HepG2 (cell line): ENCODE results near the gene WNT7A. TPM values are rescaled to one million over a fixed set of nuclear protein-coding genes. Genes with fewer than 3 reads are reported as not detected.

ENCODE experiments used
- ATAC-seq: fragments of 200-7000 bp; cut with Tn5 transposase; 3 replicates; pipeline ENCODE4 v1.9.1; 2020; ENCODE audit warnings: mild to moderate bottlenecking, moderate library complexity
- BruUV-seq: library from RNA; stranded (reverse); fragments of 400-500 nt; replicated peaks from 2 replicates; lab custom pipeline; 2021; lab: Mats Ljungman, UMichigan
- CTCF ChIA-PET: fragments of 300-600 bp; formaldehyde crosslinking; extraction: SDS; loops from one replicate; lab custom pipeline; 2021; ENCODE audit warnings: low total read pairs, inconsistent platforms, low intra/inter-chr PET ratio; lab: Yijun Ruan, JAX
- POLR2A ChIA-PET: fragments of 350-600 bp; sonication (Branson Sonifier 250); formaldehyde crosslinking; loops from one replicate; lab custom pipeline; 2020; ENCODE audit warnings: antibody characterized with exemption, inconsistent platforms; lab: Yijun Ruan, JAX
- DNase-seq: peaks from one replicate; pipeline ENCODE4 v3.0.0-alpha.2; 2015; ENCODE audit warnings: low spot score
- FAIRE-seq: peaks from 3 replicates; lab custom pipeline; 2011; peaks lifted over from hg19 to GRCh38; lab: Jason Lieb, UNC
- H2AFZ ChIP-seq: one replicate; pipeline ENCODE4 v1.6.1; 2011; ENCODE audit warnings: low read length, inconsistent platforms
- H3K27ac ChIP-seq: fragments of 300-600 bp; 3 replicates; pipeline ENCODE4 v1.8.0; 2011; ENCODE audit warnings: mixed run types, mild to moderate bottlenecking, mixed read lengths, low read length, inconsistent platforms; ENCODE audit not compliant: insufficient read depth; ENCODE audit errors: extremely low read length
- H3K27me3 ChIP-seq, 2 experiments: fragments of 200-600 bp in 1 of 2; 2 replicates in 1 of 2; 3 replicates in 1 of 2; pipeline versions ENCODE4 v1.6.0 to v1.8.0; 2011; ENCODE audit warnings: low read length in 2 of 2, mild to moderate bottlenecking in 2 of 2, moderate library complexity in 2 of 2, inconsistent platforms in 1 of 2; ENCODE audit not compliant: insufficient read depth in 2 of 2, control insufficient read depth in 1 of 2
- H3K36me3 ChIP-seq, 2 experiments: fragments of 200-600 bp in 1 of 2; replicated peaks in 1 of 2; 2 replicates in 1 of 2; 3 replicates in 1 of 2; pipeline versions ENCODE4 v1.5.1 to v1.8.0; 2011; ENCODE audit warnings: low read length in 2 of 2, inconsistent platforms in 1 of 2; ENCODE audit not compliant: insufficient read depth in 2 of 2, control insufficient read depth in 1 of 2
- H3K4me1 ChIP-seq: 2 replicates; pipeline ENCODE4 v1.5.1; 2012; ENCODE audit warnings: low read length, inconsistent platforms; ENCODE audit not compliant: insufficient read depth
- H3K4me2 ChIP-seq: 2 replicates; pipeline ENCODE4 v1.6.0; 2011; ENCODE audit warnings: low read depth, low read length, inconsistent platforms
- H3K4me3 ChIP-seq, 3 experiments: fragments of 200-600 bp in 1 of 3; sonication (generic), shearing (Covaris generic) in 1 of 3; replicated peaks in 1 of 3; 2 replicates each; pipeline ENCODE4 v1.5.1; 2011 to 2016; ENCODE audit warnings: low read length in 3 of 3, inconsistent platforms in 2 of 3, low read depth in 2 of 3, mild to moderate bottlenecking in 2 of 3, control low read depth in 1 of 3, mixed read lengths in 1 of 3; ENCODE audit not compliant: insufficient read depth in 1 of 3
- H3K79me2 ChIP-seq: one replicate; pipeline ENCODE4 v1.6.1; 2011; ENCODE audit warnings: low read length, inconsistent platforms; ENCODE audit not compliant: insufficient read depth
- H3K9ac ChIP-seq: 2 replicates; pipeline ENCODE4 v1.6.0; 2011; ENCODE audit warnings: mild to moderate bottlenecking, low read depth, low read length, inconsistent platforms; ENCODE audit not compliant: insufficient read depth
- H3K9me3 ChIP-seq: 2 replicates; pipeline ENCODE4 v1.5.1; 2012; ENCODE audit warnings: mild to moderate bottlenecking, low read length
- H4K20me1 ChIP-seq: 2 replicates; pipeline ENCODE4 v1.6.0; 2011; ENCODE audit warnings: inconsistent platforms, mild to moderate bottlenecking, low read length, moderate library complexity; ENCODE audit not compliant: insufficient read depth
- BORCS8-MEF2B ChIP-seq: sonication (generic); formaldehyde crosslinking; IDR thresholded peaks from 2 replicates; pipeline ENCODE4 v1.8.0; 2022; ENCODE audit warnings: mild to moderate bottlenecking, missing genetic modification reagents
- CCDC6 ChIP-seq: sonication (generic); formaldehyde crosslinking; IDR thresholded peaks from 2 replicates; pipeline ENCODE4 v1.8.1; 2022; ENCODE audit warnings: mild to moderate bottlenecking, missing genetic modification reagents, moderate library complexity
- HOXD1 ChIP-seq: sonication (generic); formaldehyde crosslinking; IDR thresholded peaks from 2 replicates; pipeline ENCODE4 v1.5.0; 2020; ENCODE audit warnings: missing genetic modification reagents
- MNT ChIP-seq: fragments of 450-650 bp; IDR thresholded peaks from 2 replicates; pipeline ENCODE4 v1.6.1; 2016
- MTA1 ChIP-seq: sonication (generic); formaldehyde crosslinking; IDR thresholded peaks from 2 replicates; pipeline ENCODE4 v1.4.0; 2020; ENCODE audit warnings: missing genetic modification reagents, mild to moderate bottlenecking, borderline replicate concordance
- STAT5B ChIP-seq: sonication (generic); formaldehyde crosslinking; IDR thresholded peaks from 2 replicates; pipeline ENCODE4 v1.4.0; 2020; ENCODE audit warnings: missing genetic modification reagents
- TEAD2 ChIP-seq: sonication (generic); formaldehyde crosslinking; IDR thresholded peaks from 2 replicates; pipeline ENCODE4 v1.9.0; 2021; ENCODE audit warnings: missing genetic modification reagents
- TP53 ChIP-seq: sonication (generic); formaldehyde crosslinking; conservative IDR thresholded peaks from 2 replicates; pipeline ENCODE4 v1.4.0; 2020; ENCODE audit warnings: missing genetic modification reagents
- TRIM24 ChIP-seq: sonication (generic); formaldehyde crosslinking; IDR thresholded peaks from 2 replicates; pipeline ENCODE4 v1.8.0; 2022; ENCODE audit warnings: mild to moderate bottlenecking, missing genetic modification reagents
- ZBTB2 ChIP-seq: sonication (generic); formaldehyde crosslinking; IDR thresholded peaks from 2 replicates; pipeline ENCODE4 v1.8.0; 2022; ENCODE audit warnings: low read depth, missing genetic modification reagents
- ZBTB44 ChIP-seq: sonication (generic); formaldehyde crosslinking; IDR thresholded peaks from 2 replicates; pipeline ENCODE4 v1.4.0; 2020; ENCODE audit warnings: missing genetic modification reagents
- ZFYVE20 ChIP-seq: sonication (generic); formaldehyde crosslinking; IDR thresholded peaks from 2 replicates; pipeline ENCODE4 v1.8.0; 2023; ENCODE audit warnings: low read depth, mild to moderate bottlenecking, moderate library complexity, missing genetic modification reagents, borderline replicate concordance
- ZMYM3 ChIP-seq: sonication (generic); formaldehyde crosslinking; IDR thresholded peaks from 2 replicates; pipeline ENCODE4 v1.5.1; 2020; ENCODE audit warnings: mild to moderate bottlenecking, missing genetic modification reagents
- ZNF282 ChIP-seq: fragments of 450-650 bp; IDR thresholded peaks from 2 replicates; pipeline ENCODE4 v1.6.1; 2018; ENCODE audit not compliant: partially characterized antibody
- ZNF552 ChIP-seq: sonication (generic); formaldehyde crosslinking; IDR thresholded peaks from 2 replicates; pipeline ENCODE4 v1.9.0; 2022; ENCODE audit warnings: missing genetic modification reagents, mild to moderate bottlenecking, borderline replicate concordance
- ZNF619 ChIP-seq: sonication (generic); formaldehyde crosslinking; IDR thresholded peaks from 2 replicates; pipeline ENCODE4 v1.4.0; 2020; ENCODE audit warnings: mild to moderate bottlenecking, missing genetic modification reagents
- ZNF75D ChIP-seq: sonication (generic); formaldehyde crosslinking; IDR thresholded peaks from 2 replicates; pipeline ENCODE4 v1.8.1; 2023; ENCODE audit warnings: missing genetic modification reagents, mild to moderate bottlenecking, borderline replicate concordance
- ZZZ3 ChIP-seq: sonication (generic); formaldehyde crosslinking; IDR thresholded peaks from 2 replicates; pipeline ENCODE4 v1.4.0; 2020; ENCODE audit warnings: missing genetic modification reagents, mild to moderate bottlenecking, borderline replicate concordance
- WGBS: methylation state at CpG from one replicate; pipeline ENCODE4 v1.1.6; 2017; ENCODE audit warnings: low lambda C conversion rate; 5-methylcytosine and 5-hydroxymethylcytosine counted together
- in situ Hi-C: cut with HindIII; loops from 2 replicates; pipeline ENCODE4 v1.10.0; 2017; ENCODE audit warnings: low pct_unique_long_range_greater_than_20kb; ENCODE audit not compliant: extremely low pct_ligation_motif_present
- intact Hi-C: fragments of 100-400 bp; cut with micrococcal nuclease; formaldehyde crosslinking; loops from one replicate; pipeline ENCODE4 v1.10.0; 2022; ENCODE audit not compliant: unreplicated experiment
- polyA plus RNA-seq, 8 experiments: library from polyadenylated mRNA; depleted of rRNA in 3 of 8; stranded (reverse) in 7 of 8; unstranded in 1 of 8; fragments of >200 nt; fragmentation: Illumina TruSeq in 4 of 8; extraction: Trizol in 4 of 8; gene quantifications; 2 replicates each; pipeline versions ENCODE4 v1.2.1 to v1.2.3, GENCODE V29; 2011 to 2016; ENCODE audit warnings: low read depth in 4 of 8, missing spikeins in 1 of 8, mixed read lengths in 1 of 8; ENCODE audit not compliant: insufficient read depth in 1 of 8
- total RNA-seq, 5 experiments: library from RNA; depleted of rRNA; stranded (reverse); fragments of >200 nt; fragmentation: Illumina TruSeq; extraction: Trizol; gene quantifications; 2 replicates each; pipeline ENCODE4 v1.2.3, GENCODE V29; 2016; ENCODE audit warnings: low read depth in 1 of 5

Gene WNT7A
- total and polyA plus RNA-seq, 2 of the 13 experiments (the other 11 are each of a cell fraction or from before 2014, with no cell fraction given), result not detected

- ATAC-seq (no peak), DNase-seq (no peak), FAIRE-seq (no peak)
- Histone ChIP-seq H3K4me3 (no peak overlapping the region), H3K4me2 (no peak overlapping the region), H3K9me3 (no peaks in the 10 kb centered on the region), H2AFZ (no peak overlapping the region), H3K4me1 (no peaks in the 10 kb centered on the region), H3K36me3 (no peaks in the 10 kb centered on the region), H3K9ac (no peak overlapping the region), H4K20me1 (no peaks in the 10 kb centered on the region), H3K27ac (no peak overlapping the region), H3K27me3 (peaks cover 0 to 35% of the 10 kb centered on the region in 2 experiments; a peak in 3 of 5 replicates), H3K79me2 (no peaks in the 10 kb centered on the region)
- ChIA-PET POLR2A (no interaction called here), CTCF (no interaction called here)
- intact Hi-C loops (no loop called here), in situ Hi-C loops (no loop called here)
- 0% methylated on average over 1 of the region's 2 CpGs for WGBS
- TF ChIP-seq TP53 (CRISPR knock-in tag), result no peak
- TF ChIP-seq TEAD2 (CRISPR knock-in tag), result no peak
- TF ChIP-seq STAT5B (CRISPR knock-in tag), result no peak
- no peak for TF ChIP-seq HOXD1 (CRISPR knock-in tag)
- TF ChIP-seq ZBTB44, result no peak
- no peak for TF ChIP-seq BORCS8-MEF2B (CRISPR knock-in tag)
- TF ChIP-seq CCDC6 (CRISPR knock-in tag), result no peak
- TF ChIP-seq ZNF75D (CRISPR knock-in tag), result no peak
- TF ChIP-seq ZMYM3 (CRISPR knock-in tag), result no peak
- no peak for TF ChIP-seq ZNF619
- no peak for TF ChIP-seq MTA1
- no peak for TF ChIP-seq ZNF282
- TF ChIP-seq TRIM24 (CRISPR knock-in tag), result no peak
- TF ChIP-seq MNT, result no peak
- no peak for TF ChIP-seq ZZZ3 (CRISPR knock-in tag)
- no peak for TF ChIP-seq ZNF552 (CRISPR knock-in tag)
- no peak for TF ChIP-seq ZFYVE20 (CRISPR knock-in tag)
- no peak for TF ChIP-seq ZBTB2 (CRISPR knock-in tag)
- BruUV-seq, result no TSS peak
Measured at GRCh38 chr3:13870902-13871301, 9.0 kb downstream of the WNT7A start.
